Measurements from ENCODE around the gene LRBA. TPM values are rescaled to one million over a fixed set of nuclear protein-coding genes. Genes with fewer than 3 reads are reported as not detected.

LRBA gene
- total and polyA plus RNA-seq, 4 donors, result 11.8 to 149 (median 34.2) TPM

GRCh38 chr4:150250293-150250997, 764.6 kb downstream of the LRBA start:
- Histone ChIP-seq H3K27me3 (ENCODE audit: control insufficient read depth in 3 of 3, insufficient read depth in 3 of 3, low read length in 2 of 3) (no peaks in the 10 kb centered on the region), H3K4me3 (no peak overlapping the region), H3K27ac (ENCODE audit: low read depth in 1 of 2, low read length in 1 of 2) (no peak overlapping the region), H3K9ac (ENCODE audit: insufficient read depth in 1 of 2, low read length in 2 of 2) (no peak overlapping the region), H3K4me1 (ENCODE audit: control insufficient read depth in 5 of 5, insufficient read depth in 5 of 5, low read length in 5 of 5) (peaks cover 0 to 15% (median 0%) of the 10 kb centered on the region in 5 donors), H3K36me3 (ENCODE audit: control insufficient read depth in 4 of 4, insufficient read depth in 4 of 4, low read length in 4 of 4) (peaks cover 0 to 10% (median 1%) of the 10 kb centered on the region in 4 donors), H3K9me3 (ENCODE audit: control insufficient read depth in 4 of 4, insufficient read depth in 3 of 4, low read length in 3 of 4) (peaks cover 0 to 2% (median 0%) of the 10 kb centered on the region in 4 donors)
- TF ChIP-seq, protein P1, sequence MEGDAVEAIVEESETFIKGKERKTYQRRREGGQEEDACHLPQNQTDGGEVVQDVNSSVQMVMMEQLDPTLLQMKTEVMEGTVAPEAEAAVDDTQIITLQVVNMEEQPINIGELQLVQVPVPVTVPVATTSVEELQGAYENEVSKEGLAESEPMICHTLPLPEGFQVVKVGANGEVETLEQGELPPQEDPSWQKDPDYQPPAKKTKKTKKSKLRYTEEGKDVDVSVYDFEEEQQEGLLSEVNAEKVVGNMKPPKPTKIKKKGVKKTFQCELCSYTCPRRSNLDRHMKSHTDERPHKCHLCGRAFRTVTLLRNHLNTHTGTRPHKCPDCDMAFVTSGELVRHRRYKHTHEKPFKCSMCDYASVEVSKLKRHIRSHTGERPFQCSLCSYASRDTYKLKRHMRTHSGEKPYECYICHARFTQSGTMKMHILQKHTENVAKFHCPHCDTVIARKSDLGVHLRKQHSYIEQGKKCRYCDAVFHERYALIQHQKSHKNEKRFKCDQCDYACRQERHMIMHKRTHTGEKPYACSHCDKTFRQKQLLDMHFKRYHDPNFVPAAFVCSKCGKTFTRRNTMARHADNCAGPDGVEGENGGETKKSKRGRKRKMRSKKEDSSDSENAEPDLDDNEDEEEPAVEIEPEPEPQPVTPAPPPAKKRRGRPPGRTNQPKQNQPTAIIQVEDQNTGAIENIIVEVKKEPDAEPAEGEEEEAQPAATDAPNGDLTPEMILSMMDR (IDR thresholded peaks at IDR 0.05; ENCODE audit: control extremely low read depth, extremely low read depth), result no peak
- ATAC-seq (ENCODE audit: insufficient read depth, low FRiP score) (no peak), DNase-seq (no peak)
- 94% methylated on average over 9 of the region's 9 CpGs for WGBS, 2 donors

- peaks cover 0 to 9% (median 1%) of the 10 kb centered on the region in 4 donors for H3K36me3 ChIP-seq (ENCODE audit: control insufficient read depth in 4 of 4, insufficient read depth in 4 of 4, low read length in 4 of 4)
- no peaks in the 10 kb centered on the region for H3K27me3 ChIP-seq (ENCODE audit: control insufficient read depth in 3 of 3, insufficient read depth in 3 of 3, low read length in 2 of 3)
- H3K4me3 ChIP-seq, result no peak overlapping the region
- H3K27ac ChIP-seq (ENCODE audit: low read depth in 1 of 2, low read length in 1 of 2), result no peak overlapping the region
- no peak for ATAC-seq (ENCODE audit: insufficient read depth, low FRiP score)
- no peak for DNase-seq
- 90 to 95% methylated on average over 4 of the region's 4 CpGs for WGBS, 2 donors
- H3K9ac ChIP-seq (ENCODE audit: insufficient read depth in 1 of 2, low read length in 2 of 2), result no peak overlapping the region
- H3K4me1 ChIP-seq (ENCODE audit: control insufficient read depth in 5 of 5, insufficient read depth in 5 of 5, low read length in 5 of 5), result peaks cover 0 to 12% (median 0%) of the 10 kb centered on the region in 5 donors
- TF ChIP-seq, protein P1 (IDR thresholded peaks at IDR 0.05; ENCODE audit: control extremely low read depth, extremely low read depth), result no peak
- peaks cover 0 to 2% (median 0%) of the 10 kb centered on the region in 4 donors for H3K9me3 ChIP-seq (ENCODE audit: control insufficient read depth in 4 of 4, insufficient read depth in 3 of 4, low read length in 3 of 4)
These were observed 766.9 kb downstream of the LRBA start for GRCh38 chr4:150248181-150248580.

- H3K27me3 ChIP-seq (ENCODE audit: control insufficient read depth in 3 of 3, insufficient read depth in 3 of 3, low read length in 2 of 3), result no peaks in the 10 kb centered on the region
- no peak overlapping the region for H3K9ac ChIP-seq (ENCODE audit: insufficient read depth in 1 of 2, low read length in 2 of 2)
- ATAC-seq (ENCODE audit: insufficient read depth, low FRiP score) (no peak), DNase-seq (no peak)
- H3K4me3 ChIP-seq, result no peak overlapping the region
- no peaks in the 10 kb centered on the region for H3K9me3 ChIP-seq (ENCODE audit: control insufficient read depth in 4 of 4, insufficient read depth in 3 of 4, low read length in 3 of 4)
- 96 to 97% methylated on average over 7 of the region's 7 CpGs for WGBS, 2 donors
- H3K27ac ChIP-seq (ENCODE audit: low read depth in 1 of 2, low read length in 1 of 2), result no peak overlapping the region
- H3K4me1 ChIP-seq (ENCODE audit: control insufficient read depth in 5 of 5, insufficient read depth in 5 of 5, low read length in 5 of 5), result peaks cover 0 to 9% (median 0%) of the 10 kb centered on the region in 5 donors
- TF ChIP-seq, protein P1 (IDR thresholded peaks at IDR 0.05; ENCODE audit: control extremely low read depth, extremely low read depth), result no peak
- peaks cover 0 to 7% (median 1%) of the 10 kb centered on the region in 4 donors for H3K36me3 ChIP-seq (ENCODE audit: control insufficient read depth in 4 of 4, insufficient read depth in 4 of 4, low read length in 4 of 4)
These were observed 767.9 kb downstream of the LRBA start for GRCh38 chr4:150247184-150247583.
